Transverse colon (tissue), 4 donors: Measurements from ENCODE around the gene SERTM2.

ENCODE experiments used
- CTCF ChIP-seq, 5 experiments: fragments of 200-600 bp in 3 of 5; fragments of 450-650 bp in 2 of 5; sonication (generic) in 3 of 5; IDR thresholded peaks; 1 replicate in 2 of 5; 2 replicates in 3 of 5; pipeline ENCODE4 v1.5.1; 2016 to 2017; ENCODE audit warnings: antibody characterized with exemption in 5 of 5, inconsistent platforms in 3 of 5, mild to moderate bottlenecking in 2 of 5, moderate library complexity in 1 of 5
- POLR2A ChIP-seq: fragments of 450-650 bp; IDR thresholded peaks from one replicate; pipeline ENCODE4 v1.6.1; 2016; ENCODE audit warnings: antibody characterized with exemption, mild to moderate bottlenecking, moderate library complexity
- POLR2AphosphoS5 ChIP-seq, 3 donors: sonication (generic); formaldehyde crosslinking; IDR thresholded peaks; one replicate each; pipeline ENCODE4 v1.6.1; 2016; ENCODE audit warnings: antibody characterized with exemption in 3 of 3

- TF ChIP-seq POLR2A: no peak
- no peak for TF ChIP-seq POLR2AphosphoS5 (IDR thresholded peaks at IDR 0.05)
- no peak for TF ChIP-seq CTCF (IDR thresholded peaks at IDR 0.05)
These were observed 6.5 kb upstream of the SERTM2 start for GRCh38 chrX:111504941-111505340.
